Hepatocyte (in vitro differentiated cells): ENCODE results near the gene CYTL1. TPM values are rescaled to one million over a fixed set of nuclear protein-coding genes. Genes with fewer than 3 reads are reported as not detected.
"Not testable (repeated sequence)": the region's sequence is repeated elsewhere in the genome, so short reads cannot be mapped to it uniquely, and the experiment has no call there.

Experiments
- DNase-seq: peaks from one replicate; pipeline ENCODE4 v3.0.0-alpha.2; 2016; ENCODE audit warnings: low spot score
- H2AFZ ChIP-seq: fragments of 200-600 bp; sonication (generic); 2 replicates; pipeline ENCODE4 v1.6.0; 2016; ENCODE audit warnings: antibody characterized with exemption, mild to moderate bottlenecking
- H3K27ac ChIP-seq: fragments of 200-600 bp; sonication (generic); 2 replicates; pipeline ENCODE4 v1.5.1; 2016; ENCODE audit warnings: mild to moderate bottlenecking
- H3K27me3 ChIP-seq: fragments of 200-600 bp; sonication (generic); 2 replicates; pipeline ENCODE4 v1.6.1; 2016
- H3K36me3 ChIP-seq: fragments of 200-600 bp; sonication (generic); replicated peaks from 2 replicates; pipeline ENCODE4 v1.5.1; 2016; ENCODE audit warnings: low read depth; ENCODE audit not compliant: insufficient read depth
- H3K4me1 ChIP-seq: fragments of 200-600 bp; sonication (generic); 2 replicates; pipeline ENCODE4 v1.5.1; 2016; ENCODE audit warnings: mild to moderate bottlenecking, moderate library complexity; ENCODE audit not compliant: insufficient read depth
- H3K4me2 ChIP-seq: fragments of 200-600 bp; sonication (generic); 2 replicates; pipeline ENCODE4 v1.6.0; 2016
- H3K4me3 ChIP-seq: fragments of 200-600 bp; sonication (generic); 2 replicates; pipeline ENCODE4 v1.5.1; 2016; ENCODE audit warnings: mild to moderate bottlenecking
- H3K79me2 ChIP-seq: fragments of 200-600 bp; sonication (generic); 2 replicates; pipeline ENCODE4 v1.6.0; 2017; ENCODE audit warnings: mild to moderate bottlenecking
- H3K9me2 ChIP-seq: fragments of 200-600 bp; sonication (generic); replicated peaks from 2 replicates; pipeline ENCODE4 v1.6.0; 2017; ENCODE audit warnings: mild to moderate bottlenecking; ENCODE audit not compliant: insufficient read depth
- H3K9me3 ChIP-seq: fragments of 200-600 bp; sonication (generic); 2 replicates; pipeline ENCODE4 v1.5.1; 2016; ENCODE audit warnings: low read depth, mild to moderate bottlenecking
- H4K20me1 ChIP-seq: fragments of 200-600 bp; sonication (generic); 2 replicates; pipeline ENCODE4 v1.6.0; 2016; ENCODE audit warnings: mild to moderate bottlenecking; ENCODE audit not compliant: insufficient read depth, poor library complexity, severe bottlenecking
- EZH2 ChIP-seq: fragments of 200-600 bp; sonication (generic); IDR thresholded peaks from 2 replicates; pipeline ENCODE4 v1.6.1; 2016; ENCODE audit warnings: antibody characterized with exemption, mild to moderate bottlenecking, borderline replicate concordance
- EZH2phosphoT487 ChIP-seq: fragments of 200-600 bp; sonication (generic); IDR thresholded peaks from one replicate; pipeline ENCODE4 v1.6.1; 2018; ENCODE audit warnings: antibody characterized with exemption, mild to moderate bottlenecking, low read depth, moderate library complexity; ENCODE audit not compliant: unreplicated experiment, severe bottlenecking
- whole genome bisulfite sequencing: methylation state at CpG from one replicate; pipeline ENCODE4 v1.1.6; 2016; ENCODE audit warnings: low lambda C conversion rate; ENCODE audit errors: missing lambda C conversion rate; 5-methylcytosine and 5-hydroxymethylcytosine counted together
- polyA plus RNA-seq: library from polyadenylated mRNA; unstranded; fragments of >200 nt; fragmentation: Nextera tagmentation; extraction: Ambion mirVana; gene quantifications from 2 replicates; pipeline ENCODE4 v1.2.1, GENCODE V29; 2016
- total RNA-seq: library from RNA; depleted of rRNA; stranded (reverse); fragments of >200 nt; gene quantifications from 2 replicates; pipeline ENCODE4 v1.2.3, GENCODE V29; 2014
- TF ChIP-seq, protein P1 (sequence below): fragments of 200-600 bp; sonication (generic); IDR thresholded peaks from 2 replicates; pipeline ENCODE4 v1.5.1; 2016; ENCODE audit warnings: antibody characterized with exemption, mild to moderate bottlenecking; ENCODE audit not compliant: poor library complexity

The CYTL1 gene, protein sequence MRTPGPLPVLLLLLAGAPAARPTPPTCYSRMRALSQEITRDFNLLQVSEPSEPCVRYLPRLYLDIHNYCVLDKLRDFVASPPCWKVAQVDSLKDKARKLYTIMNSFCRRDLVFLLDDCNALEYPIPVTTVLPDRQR
- total RNA-seq (37.4 and 52.3 TPM in 2 replicates), polyA plus RNA-seq (39.1 and 55.4 TPM in 2 replicates)

DNA sequence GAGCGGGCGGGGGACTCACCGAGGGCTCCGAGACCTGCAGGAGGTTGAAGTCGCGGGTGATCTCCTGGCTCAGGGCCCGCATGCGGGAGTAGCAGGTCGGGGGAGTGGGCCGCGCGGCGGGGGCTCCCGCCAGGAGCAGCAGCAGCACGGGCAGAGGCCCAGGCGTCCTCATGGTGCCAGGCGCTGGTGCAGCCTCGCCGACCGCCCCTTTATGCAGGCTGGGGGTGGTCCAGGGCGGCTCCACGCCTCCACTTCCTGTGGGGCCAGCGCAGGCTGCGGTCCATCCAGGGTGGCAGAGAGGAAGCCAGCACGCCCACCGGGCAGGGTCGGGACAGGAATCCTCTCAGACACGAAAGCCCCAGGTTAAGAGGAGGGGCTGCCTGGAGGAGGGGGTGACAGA, at the start of gene CYTL1:
Gene CYTL1, minus strand, starts transcription at position 185 of the 400 bp plus-strand sequence. Its CDS starts 13 bp downstream, at position 172.
- H3K27ac ChIP-seq: peak within 1 kb of the TSS; percentile 43
- TF ChIP-seq, protein P1, sequence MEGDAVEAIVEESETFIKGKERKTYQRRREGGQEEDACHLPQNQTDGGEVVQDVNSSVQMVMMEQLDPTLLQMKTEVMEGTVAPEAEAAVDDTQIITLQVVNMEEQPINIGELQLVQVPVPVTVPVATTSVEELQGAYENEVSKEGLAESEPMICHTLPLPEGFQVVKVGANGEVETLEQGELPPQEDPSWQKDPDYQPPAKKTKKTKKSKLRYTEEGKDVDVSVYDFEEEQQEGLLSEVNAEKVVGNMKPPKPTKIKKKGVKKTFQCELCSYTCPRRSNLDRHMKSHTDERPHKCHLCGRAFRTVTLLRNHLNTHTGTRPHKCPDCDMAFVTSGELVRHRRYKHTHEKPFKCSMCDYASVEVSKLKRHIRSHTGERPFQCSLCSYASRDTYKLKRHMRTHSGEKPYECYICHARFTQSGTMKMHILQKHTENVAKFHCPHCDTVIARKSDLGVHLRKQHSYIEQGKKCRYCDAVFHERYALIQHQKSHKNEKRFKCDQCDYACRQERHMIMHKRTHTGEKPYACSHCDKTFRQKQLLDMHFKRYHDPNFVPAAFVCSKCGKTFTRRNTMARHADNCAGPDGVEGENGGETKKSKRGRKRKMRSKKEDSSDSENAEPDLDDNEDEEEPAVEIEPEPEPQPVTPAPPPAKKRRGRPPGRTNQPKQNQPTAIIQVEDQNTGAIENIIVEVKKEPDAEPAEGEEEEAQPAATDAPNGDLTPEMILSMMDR: no peak
- TF ChIP-seq EZH2 (no peak), EZH2phosphoT487 (no peak)
- H3K4me1 ChIP-seq: no peaks in the 10 kb centered on the region
- peak within 1 kb of the TSS; percentile 38 for H2AFZ ChIP-seq
- H3K4me2 ChIP-seq: peak within 1 kb of the TSS; percentile 73
- no peak for DNase-seq
- H3K9me2 ChIP-seq: no peaks in the 10 kb centered on the region
- no peaks in the 10 kb centered on the region for H3K9me3 ChIP-seq
- no peaks in the 10 kb centered on the region for H3K36me3 ChIP-seq
- H4K20me1 ChIP-seq: no peaks in the 10 kb centered on the region
- no peak within 1 kb of the TSS for H3K4me3 ChIP-seq
- no peaks in the 10 kb centered on the region for H3K79me2 ChIP-seq
- 26% methylated on average over 21 of the region's 28 CpGs for WGBS
- H3K27me3 ChIP-seq: peaks cover 5% of the 10 kb centered on the region

DNA sequence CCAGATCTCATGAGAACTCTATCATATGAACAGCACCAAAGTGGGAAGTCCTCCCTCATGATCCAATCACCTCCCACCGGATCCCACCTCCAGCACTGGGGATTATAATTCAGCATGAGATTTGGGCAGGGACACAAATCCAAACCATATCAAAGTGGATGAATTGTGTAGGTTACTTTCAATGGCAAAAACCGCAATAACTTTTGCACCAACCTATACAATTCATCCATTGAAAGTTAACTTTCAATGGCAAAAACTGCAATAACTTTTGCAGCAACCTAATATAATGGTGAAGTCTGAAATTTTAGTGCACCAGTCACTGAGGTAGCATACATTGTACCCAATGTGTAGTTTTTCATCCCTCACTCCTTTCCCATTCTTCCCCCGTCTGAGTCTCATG, 48.6 kb upstream of the CYTL1 start:
- TF ChIP-seq, protein P1: no peak
- TF ChIP-seq EZH2 (no peak), EZH2phosphoT487 (no peak)
- H3K4me2 ChIP-seq: no peak overlapping the region
- H3K4me3 ChIP-seq: no peak overlapping the region
- H3K27ac ChIP-seq: no peak overlapping the region
- H2AFZ ChIP-seq: no peak overlapping the region
- no peaks in the 10 kb centered on the region for H3K9me2 ChIP-seq
- H3K79me2 ChIP-seq: no peaks in the 10 kb centered on the region
- no peaks in the 10 kb centered on the region for H3K27me3 ChIP-seq
- no peak for DNase-seq
- 79% methylated on average over 3 of the region's 3 CpGs for WGBS
- no peaks in the 10 kb centered on the region for H3K9me3 ChIP-seq
- H3K4me1 ChIP-seq: no peaks in the 10 kb centered on the region
- no peaks in the 10 kb centered on the region for H4K20me1 ChIP-seq
- H3K36me3 ChIP-seq: no peaks in the 10 kb centered on the region

DNA sequence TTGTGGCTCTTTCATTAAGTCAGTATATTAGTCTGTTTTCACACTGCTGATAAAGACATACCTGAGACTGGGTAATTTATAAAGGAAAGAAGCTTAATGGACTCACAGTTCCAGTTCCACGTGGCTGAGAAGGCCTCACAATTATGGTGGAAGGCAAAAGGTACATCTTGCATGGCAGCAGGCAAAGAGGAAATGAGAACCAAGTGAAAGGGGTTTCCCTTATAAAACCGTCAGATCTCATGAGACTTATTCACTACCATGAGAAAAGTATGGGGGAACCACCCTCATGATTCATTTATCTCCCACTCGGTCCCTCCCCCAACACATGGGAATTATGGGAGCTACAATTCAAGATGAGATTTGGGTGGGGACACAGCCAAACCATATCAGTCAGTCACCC, 47.7 kb upstream of the CYTL1 start:
- not testable (repeated sequence) for H3K79me2 ChIP-seq, H3K9me2 ChIP-seq, H3K36me3 ChIP-seq, H4K20me1 ChIP-seq, H3K4me1 ChIP-seq, H3K4me2 ChIP-seq, H3K27ac ChIP-seq, H3K27me3 ChIP-seq, H3K9me3 ChIP-seq, H2AFZ ChIP-seq, H3K4me3 ChIP-seq, DNase-seq
- 79% methylated on average over 3 of the region's 3 CpGs for WGBS

DNA sequence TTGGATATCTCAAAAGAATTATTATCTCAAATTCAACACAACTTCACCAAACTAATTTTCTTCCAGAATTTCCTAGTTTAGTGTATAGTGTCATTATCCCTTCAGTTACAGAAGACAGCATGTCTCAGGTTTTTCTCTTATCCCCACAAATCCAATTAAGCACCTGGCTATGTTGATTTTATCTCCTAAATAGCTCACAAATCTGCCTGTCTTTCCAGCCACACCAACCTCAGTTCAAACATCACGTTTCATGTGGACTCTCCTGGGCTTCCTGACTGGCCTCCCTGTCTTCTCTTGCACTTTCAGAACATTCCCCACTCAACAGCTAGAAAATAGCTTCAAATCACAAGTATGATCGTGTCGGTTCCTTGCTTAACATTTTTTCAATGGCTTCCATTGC, 46.8 kb upstream of the CYTL1 start:
- no peaks in the 10 kb centered on the region for H3K27me3 ChIP-seq
- no peak overlapping the region for H3K4me3 ChIP-seq
- no peak overlapping the region for H3K27ac ChIP-seq
- no peaks in the 10 kb centered on the region for H4K20me1 ChIP-seq
- H3K9me2 ChIP-seq: no peaks in the 10 kb centered on the region
- no peaks in the 10 kb centered on the region for H3K79me2 ChIP-seq
- TF ChIP-seq, protein P1: no peak
- TF ChIP-seq EZH2 (no peak), EZH2phosphoT487 (no peak)
- no peak overlapping the region for H3K4me2 ChIP-seq
- H3K36me3 ChIP-seq: no peaks in the 10 kb centered on the region
- no peaks in the 10 kb centered on the region for H3K4me1 ChIP-seq
- DNase-seq: no peak
- 61% methylated on average over 3 of the region's 3 CpGs for WGBS
- H2AFZ ChIP-seq: no peak overlapping the region
- H3K9me3 ChIP-seq: no peaks in the 10 kb centered on the region
